HG02642 (cell line): ENCODE data around the gene GAB2.

Experiments
- ATAC-seq: cut with Tn5 transposase; IDR thresholded peaks from one replicate; pipeline ENCODE4 v1.9.1; 2021; ENCODE audit warnings: mild to moderate bottlenecking; ENCODE audit not compliant: unreplicated experiment, poor library complexity

The GAB2 gene

GRCh38 chr11:78213526-78214330, 203.9 kb downstream of the GAB2 start:
- ATAC-seq = no peak

- no peak for ATAC-seq
Measured at GRCh38 chr11:78212586-78213371, 204.8 kb downstream of the GAB2 start.

- ATAC-seq = no peak
Measured at GRCh38 chr11:78211565-78211964, 206.1 kb downstream of the GAB2 start.

GRCh38 chr11:78210000-78210608, 207.5 kb downstream of the GAB2 start:
- ATAC-seq = no peak

GRCh38 chr11:78209478-78209877, 208.1 kb downstream of the GAB2 start:
- ATAC-seq = no peak

GRCh38 chr11:78208257-78209165, 209.1 kb downstream of the GAB2 start:
- ATAC-seq = no peak

GRCh38 chr11:78207532-78208256, 209.9 kb downstream of the GAB2 start:
- no peak for ATAC-seq

GRCh38 chr11:78205691-78206090, 211.9 kb downstream of the GAB2 start:
- ATAC-seq = no peak

- no peak for ATAC-seq
Measured at GRCh38 chr11:78205256-78205655, 212.4 kb downstream of the GAB2 start.

GRCh38 chr11:78203184-78203583, 214.4 kb downstream of the GAB2 start:
- no peak for ATAC-seq

- no peak for ATAC-seq
Measured at GRCh38 chr11:78202733-78203167, 214.9 kb downstream of the GAB2 start.

- no peak for ATAC-seq
Measured at GRCh38 chr11:78201096-78201818, 216.4 kb downstream of the GAB2 start.

GRCh38 chr11:78200553-78200952, 217.1 kb downstream of the GAB2 start:
- no peak for ATAC-seq

- no peak for ATAC-seq
Measured at GRCh38 chr11:78200061-78200460, 217.6 kb downstream of the GAB2 start.

GRCh38 chr11:78199653-78200015, 218.0 kb downstream of the GAB2 start:
- ATAC-seq = no peak

GRCh38 chr11:78199015-78199652, 218.5 kb downstream of the GAB2 start:
- ATAC-seq = no peak

- no peak for ATAC-seq
Measured at GRCh38 chr11:78197816-78198215, 219.8 kb downstream of the GAB2 start.

GRCh38 chr11:78196661-78197091, 220.9 kb downstream of the GAB2 start:
- ATAC-seq = no peak
